Esophagus squamous epithelium (tissue), 5 donors: Measurements from ENCODE around the gene BAHCC1. TPM values are rescaled to one million over a fixed set of nuclear protein-coding genes. Genes with fewer than 3 reads are reported as not detected.

ENCODE experiments used
- DNase-seq: peaks from one replicate; lab custom pipeline; 2025; lab: John Stamatoyannopoulos, UW
- H3K27ac ChIP-seq, 4 donors: fragments of 200-600 bp; sonication (generic); one replicate each; pipeline ENCODE4 v1.5.1; 2016 to 2019; ENCODE audit warnings: mild to moderate bottlenecking in 1 of 4
- H3K27me3 ChIP-seq, 4 donors: fragments of 200-600 bp; sonication (generic); 1 replicate in 3 of 4; 2 replicates in 1 of 4; pipeline versions ENCODE4 v1.5.1 to v1.6.0; 2017 to 2021; ENCODE audit warnings: antibody characterized with exemption in 1 of 4
- H3K36me3 ChIP-seq, 3 donors: fragments of 200-600 bp; sonication (generic); one replicate each; pipeline ENCODE4 v1.5.1; 2016 to 2019
- H3K4me1 ChIP-seq, 3 donors: fragments of 200-600 bp; sonication (generic); one replicate each; pipeline ENCODE4 v1.5.1; 2017 to 2019
- H3K4me3 ChIP-seq, 4 donors: fragments of 200-600 bp; sonication (generic); 1 replicate in 3 of 4; 2 replicates in 1 of 4; pipeline ENCODE4 v1.5.1; 2016 to 2019; ENCODE audit warnings: mild to moderate bottlenecking in 2 of 4, moderate library complexity in 1 of 4
- H3K9me3 ChIP-seq, 3 donors: fragments of 200-600 bp; sonication (generic); one replicate each; pipeline ENCODE4 v1.5.1; 2016 to 2019
- POLR2A ChIP-seq, 4 donors: fragments of 450-650 bp; IDR thresholded peaks; one replicate each; pipeline ENCODE4 v1.6.1; 2017; ENCODE audit warnings: antibody characterized with exemption in 4 of 4, mild to moderate bottlenecking in 4 of 4, moderate library complexity in 3 of 4
- WGBS, 2 donors: methylation state at CpG; one replicate each; pipeline ENCODE4 v1.1.5; 2018; 5-methylcytosine and 5-hydroxymethylcytosine counted together
- intact Hi-C: fragments of 100-400 bp; cut with DNase I; formaldehyde crosslinking; loops from one replicate; pipeline ENCODE4 v1.15.0; 2022
- total RNA-seq, 4 donors: library from RNA; depleted of rRNA; stranded (reverse); fragments of >200 nt; gene quantifications; one replicate each; pipeline ENCODE4 v1.1.0, GENCODE V29; 2016
- TF ChIP-seq, protein P1 (sequence below), 6 experiments: fragments of 450-650 bp in 4 of 6; fragments of 200-600 bp in 2 of 6; sonication (generic) in 2 of 6; IDR thresholded peaks; one replicate each; pipeline ENCODE4 v1.5.1; 2016 to 2019; ENCODE audit warnings: antibody characterized with exemption in 6 of 6, mild to moderate bottlenecking in 4 of 6, moderate library complexity in 4 of 6
- donor health status: DM: yes; HTN: yes; CAD: no.

Gene BAHCC1
- total RNA-seq, 4 donors from 2014 or later: 3.8 to 10.6 (median 5.4) TPM

DNA sequence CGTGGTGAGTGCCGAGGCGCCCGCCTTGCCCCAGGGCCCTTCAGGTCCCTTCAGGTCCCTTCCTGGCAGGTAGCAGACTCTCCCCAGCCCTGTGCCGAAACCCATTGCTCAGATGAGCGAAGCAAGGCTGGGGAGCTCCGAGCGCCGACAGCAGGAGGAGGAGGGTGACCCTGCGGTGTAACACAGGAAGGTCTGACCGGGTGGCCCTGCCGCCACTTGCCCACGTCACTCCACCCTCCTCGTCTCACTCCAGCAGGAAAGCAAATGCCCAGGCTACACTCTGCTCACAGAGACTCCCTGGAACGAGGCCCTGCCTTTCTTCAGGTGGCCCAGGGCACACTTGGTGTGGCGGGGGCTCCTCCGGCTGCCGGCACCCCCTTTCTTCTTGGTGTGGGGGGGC, 60.1 kb downstream of the BAHCC1 start:
- H3K27me3 ChIP-seq: no peaks in the 10 kb centered on the region
- no peak overlapping the region for H3K4me3 ChIP-seq
- H3K9me3 ChIP-seq: no peaks in the 10 kb centered on the region
- 81% methylated on average over 7 of the region's 18 CpGs; no CpG with 5 or more reads in 1 of the 2 donors for WGBS, 2 donors
- H3K27ac ChIP-seq: no peak overlapping the region
- DNase-seq: no peak
- intact Hi-C loops: no loop called here
- H3K36me3 ChIP-seq: peaks cover 0 to 38% (median 0%) of the 10 kb centered on the region in 3 donors
- peaks cover 0 to 8% (median 0%) of the 10 kb centered on the region in 3 donors for H3K4me1 ChIP-seq
- TF ChIP-seq, protein P1, sequence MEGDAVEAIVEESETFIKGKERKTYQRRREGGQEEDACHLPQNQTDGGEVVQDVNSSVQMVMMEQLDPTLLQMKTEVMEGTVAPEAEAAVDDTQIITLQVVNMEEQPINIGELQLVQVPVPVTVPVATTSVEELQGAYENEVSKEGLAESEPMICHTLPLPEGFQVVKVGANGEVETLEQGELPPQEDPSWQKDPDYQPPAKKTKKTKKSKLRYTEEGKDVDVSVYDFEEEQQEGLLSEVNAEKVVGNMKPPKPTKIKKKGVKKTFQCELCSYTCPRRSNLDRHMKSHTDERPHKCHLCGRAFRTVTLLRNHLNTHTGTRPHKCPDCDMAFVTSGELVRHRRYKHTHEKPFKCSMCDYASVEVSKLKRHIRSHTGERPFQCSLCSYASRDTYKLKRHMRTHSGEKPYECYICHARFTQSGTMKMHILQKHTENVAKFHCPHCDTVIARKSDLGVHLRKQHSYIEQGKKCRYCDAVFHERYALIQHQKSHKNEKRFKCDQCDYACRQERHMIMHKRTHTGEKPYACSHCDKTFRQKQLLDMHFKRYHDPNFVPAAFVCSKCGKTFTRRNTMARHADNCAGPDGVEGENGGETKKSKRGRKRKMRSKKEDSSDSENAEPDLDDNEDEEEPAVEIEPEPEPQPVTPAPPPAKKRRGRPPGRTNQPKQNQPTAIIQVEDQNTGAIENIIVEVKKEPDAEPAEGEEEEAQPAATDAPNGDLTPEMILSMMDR (IDR thresholded peaks at IDR 0.05): no peak
- no peak for TF ChIP-seq POLR2A (IDR thresholded peaks at IDR 0.05)

DNA sequence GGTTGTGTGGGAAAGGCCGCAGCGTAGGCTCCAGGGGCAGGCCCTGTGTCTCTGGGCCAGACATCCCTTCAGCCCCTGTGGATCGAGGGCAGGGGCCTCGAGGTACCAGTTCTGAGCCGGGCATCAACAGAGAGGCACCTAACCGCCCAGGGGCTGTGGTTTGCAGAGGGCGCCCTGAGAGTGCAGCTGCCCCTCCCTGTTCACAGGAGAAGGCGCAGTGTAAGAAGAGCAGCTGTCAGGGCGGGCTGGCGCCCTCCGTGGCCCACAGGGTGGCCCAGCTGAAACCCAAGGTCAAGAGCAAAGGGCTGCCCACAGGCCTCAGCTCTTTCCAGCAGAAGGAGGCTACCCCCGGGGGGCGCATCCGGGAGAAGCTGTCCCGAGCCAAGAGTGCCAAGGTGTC, 60.8 kb downstream of the BAHCC1 start:
- intact Hi-C loops: no loop called here
- H3K9me3 ChIP-seq: no peaks in the 10 kb centered on the region
- peaks cover 0 to 45% (median 0%) of the 10 kb centered on the region in 3 donors for H3K36me3 ChIP-seq
- WGBS, 2 donors: 81% methylated on average over 6 of the region's 15 CpGs; no CpG with 5 or more reads in 1 of the 2 donors
- H3K27me3 ChIP-seq: no peaks in the 10 kb centered on the region
- TF ChIP-seq, protein P1 (IDR thresholded peaks at IDR 0.05): no peak
- H3K4me3 ChIP-seq: no peak overlapping the region
- no peak for DNase-seq
- no peak overlapping the region for H3K27ac ChIP-seq
- peaks cover 0 to 15% (median 3%) of the 10 kb centered on the region in 3 donors for H3K4me1 ChIP-seq

- Histone ChIP-seq H3K27me3 (no peaks in the 10 kb centered on the region), H3K9me3 (no peaks in the 10 kb centered on the region), H3K36me3 (peaks cover 0 to 48% (median 0%) of the 10 kb centered on the region in 3 donors), H3K4me1 (peaks cover 0 to 17% (median 3%) of the 10 kb centered on the region in 3 donors), H3K27ac (no peak overlapping the region), H3K4me3 (no peak overlapping the region)
- intact Hi-C loops: no loop called here
- DNase-seq: no peak
- 40 to 82% methylated on average over 1 to 4 of the region's 7 CpGs for whole genome bisulfite sequencing, 2 donors
- no peak for TF ChIP-seq POLR2A (IDR thresholded peaks at IDR 0.05)
- TF ChIP-seq, protein P1 (IDR thresholded peaks at IDR 0.05): no peak
These were observed 61.5 kb downstream of the BAHCC1 start for GRCh38 chr17:81456798-81457197.

GRCh38 chr17:81457401-81457800, 62.1 kb downstream of the BAHCC1 start:
- no peak for DNase-seq
- Histone ChIP-seq H3K27ac (no peak overlapping the region), H3K4me3 (no peak overlapping the region), H3K36me3 (peaks cover 0 to 51% (median 0%) of the 10 kb centered on the region in 3 donors), H3K9me3 (no peaks in the 10 kb centered on the region), H3K4me1 (peaks cover 0 to 17% (median 3%) of the 10 kb centered on the region in 3 donors), H3K27me3 (no peaks in the 10 kb centered on the region)
- WGBS, 2 donors: no CpG with 5 or more reads among the region's 3 CpGs
- intact Hi-C loops: no loop called here
- TF ChIP-seq, protein P1 (IDR thresholded peaks at IDR 0.05): no peak
- no peak for TF ChIP-seq POLR2A (IDR thresholded peaks at IDR 0.05)

- peaks cover 0 to 57% (median 0%) of the 10 kb centered on the region in 3 donors for H3K36me3 ChIP-seq
- no peaks in the 10 kb centered on the region for H3K27me3 ChIP-seq
- no peak overlapping the region for H3K4me3 ChIP-seq
- TF ChIP-seq POLR2A (IDR thresholded peaks at IDR 0.05): no peak
- TF ChIP-seq, protein P1 (IDR thresholded peaks at IDR 0.05): no peak
- H3K9me3 ChIP-seq: no peaks in the 10 kb centered on the region
- DNase-seq: no peak
- peaks cover 0 to 17% (median 3%) of the 10 kb centered on the region in 3 donors for H3K4me1 ChIP-seq
- WGBS, 2 donors: 80 to 96% methylated on average over 4 to 9 of the region's 25 CpGs
- no peak overlapping the region for H3K27ac ChIP-seq
- intact Hi-C loops: no loop called here
These were observed 62.8 kb downstream of the BAHCC1 start for GRCh38 chr17:81457917-81458555.
